NB4 (cell line): ENCODE measurements around the gene GID8.

Experiments used
- DNase-seq: peaks from one replicate; pipeline ENCODE4 v3.0.0; 2010; ENCODE audit warnings: low read depth
- H3K4me3 ChIP-seq: one replicate; pipeline ENCODE4 v1.5.1; 2011; ENCODE audit warnings: mild to moderate bottlenecking, low read depth, low read length, moderate library complexity
- MYC ChIP-seq: IDR thresholded peaks from 2 replicates; pipeline ENCODE4 v1.6.1; 2011; ENCODE audit warnings: low read depth, low read length
- POLR2A ChIP-seq: IDR thresholded peaks from 2 replicates; pipeline ENCODE4 v1.6.1; 2011; ENCODE audit warnings: mild to moderate bottlenecking; ENCODE audit not compliant: insufficient read length; ENCODE audit errors: extremely low read depth
- TF ChIP-seq, protein P1 (sequence below): IDR thresholded peaks from one replicate; pipeline ENCODE4 v1.5.1; 2012; ENCODE audit warnings: low read depth, low read length
- TF ChIP-seq, protein P2 (sequence below): IDR thresholded peaks from 2 replicates; pipeline ENCODE4 v1.6.1; 2011; ENCODE audit warnings: low read depth, low read length

The GID8 gene

DNA sequence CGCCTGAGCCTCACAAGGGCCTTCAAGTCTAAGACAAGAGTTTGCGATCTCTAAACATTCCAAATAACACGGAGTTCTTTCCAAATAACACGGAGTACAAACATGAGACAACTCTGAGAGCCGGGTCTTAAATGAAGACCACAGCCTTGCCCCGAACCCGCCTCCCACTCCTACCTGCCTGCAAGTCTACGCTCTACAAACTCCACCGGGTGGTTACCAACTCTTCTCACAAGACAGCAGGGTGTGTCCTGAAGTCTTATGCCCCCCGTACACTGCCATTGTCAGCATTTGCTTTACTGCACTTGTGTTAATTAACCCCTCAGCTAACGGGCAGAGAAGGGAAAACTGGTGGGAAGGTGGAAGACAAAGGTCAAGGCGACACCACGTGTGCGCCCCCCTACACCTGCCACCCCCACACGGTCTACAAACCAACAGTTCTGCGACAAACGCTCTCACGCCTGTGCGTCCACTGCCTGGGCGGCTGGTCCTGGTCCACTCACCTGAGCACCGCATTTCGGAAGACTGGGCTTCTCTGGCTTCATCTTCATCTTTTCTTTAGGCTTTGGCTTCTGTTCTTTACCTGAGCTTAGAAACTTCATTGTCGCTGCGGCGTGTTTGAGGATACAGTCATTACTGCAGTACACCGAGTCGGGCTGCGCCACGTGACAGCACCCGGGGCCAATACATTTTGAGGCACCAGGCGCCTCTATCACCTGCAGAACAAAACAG, 31.1 kb upstream of the GID8 start:
- no peak for TF ChIP-seq POLR2A
- TF ChIP-seq, protein P1, sequence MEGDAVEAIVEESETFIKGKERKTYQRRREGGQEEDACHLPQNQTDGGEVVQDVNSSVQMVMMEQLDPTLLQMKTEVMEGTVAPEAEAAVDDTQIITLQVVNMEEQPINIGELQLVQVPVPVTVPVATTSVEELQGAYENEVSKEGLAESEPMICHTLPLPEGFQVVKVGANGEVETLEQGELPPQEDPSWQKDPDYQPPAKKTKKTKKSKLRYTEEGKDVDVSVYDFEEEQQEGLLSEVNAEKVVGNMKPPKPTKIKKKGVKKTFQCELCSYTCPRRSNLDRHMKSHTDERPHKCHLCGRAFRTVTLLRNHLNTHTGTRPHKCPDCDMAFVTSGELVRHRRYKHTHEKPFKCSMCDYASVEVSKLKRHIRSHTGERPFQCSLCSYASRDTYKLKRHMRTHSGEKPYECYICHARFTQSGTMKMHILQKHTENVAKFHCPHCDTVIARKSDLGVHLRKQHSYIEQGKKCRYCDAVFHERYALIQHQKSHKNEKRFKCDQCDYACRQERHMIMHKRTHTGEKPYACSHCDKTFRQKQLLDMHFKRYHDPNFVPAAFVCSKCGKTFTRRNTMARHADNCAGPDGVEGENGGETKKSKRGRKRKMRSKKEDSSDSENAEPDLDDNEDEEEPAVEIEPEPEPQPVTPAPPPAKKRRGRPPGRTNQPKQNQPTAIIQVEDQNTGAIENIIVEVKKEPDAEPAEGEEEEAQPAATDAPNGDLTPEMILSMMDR, result no peak
- TF ChIP-seq, protein P2, sequence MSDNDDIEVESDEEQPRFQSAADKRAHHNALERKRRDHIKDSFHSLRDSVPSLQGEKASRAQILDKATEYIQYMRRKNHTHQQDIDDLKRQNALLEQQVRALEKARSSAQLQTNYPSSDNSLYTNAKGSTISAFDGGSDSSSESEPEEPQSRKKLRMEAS, result no peak
- TF ChIP-seq MYC, result no peak
- H3K4me3 ChIP-seq, result no peak overlapping the region
- DNase-seq, result no peak

DNA sequence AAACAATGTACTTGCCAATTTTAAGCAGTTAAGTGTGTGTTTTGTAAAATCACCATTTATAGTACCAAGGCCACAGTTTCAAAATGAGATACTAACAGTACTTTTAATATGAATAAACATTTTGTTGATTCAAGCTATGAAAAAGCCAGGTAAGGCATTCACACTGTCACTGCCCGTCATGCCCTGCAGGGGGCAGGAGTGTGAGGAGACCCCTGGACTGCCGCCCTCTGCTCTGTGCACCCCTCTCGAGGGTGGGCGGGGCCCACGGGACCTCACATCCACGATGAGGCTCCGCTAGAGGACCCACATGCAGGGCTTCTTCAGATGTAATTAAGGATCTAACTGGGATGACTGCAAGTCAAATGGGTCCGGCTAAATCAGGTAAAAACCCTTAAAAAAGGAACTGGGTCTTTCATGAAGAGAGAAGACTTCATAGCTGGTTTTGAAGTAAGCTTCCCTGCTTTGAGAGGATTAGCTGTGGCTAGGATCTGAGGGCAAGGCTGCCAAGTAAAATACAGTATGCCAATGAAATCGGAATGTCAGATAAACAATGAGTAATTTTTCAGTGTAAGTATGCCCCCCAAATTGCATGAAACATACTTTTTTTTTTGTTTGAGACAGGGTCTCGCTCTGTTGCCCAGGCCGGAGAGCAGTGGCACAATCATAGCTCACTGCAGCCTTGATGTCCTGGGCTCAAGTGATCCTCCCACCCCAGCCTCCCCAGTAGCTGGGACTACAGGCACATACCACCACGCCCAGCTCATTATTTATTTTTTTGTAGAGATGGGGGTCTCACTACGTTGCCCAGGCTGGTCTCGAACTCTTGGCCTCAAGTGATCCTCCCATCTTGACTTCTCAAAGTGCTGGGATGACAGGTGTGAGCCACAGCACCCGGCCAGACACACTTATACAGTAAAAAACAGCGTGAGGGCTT, 30.3 kb upstream of the GID8 start:
- H3K4me3 ChIP-seq, result no peak overlapping the region
- TF ChIP-seq, protein P2, result no peak
- TF ChIP-seq, protein P1, result peak; percentile 57
- peak; percentile 44 for DNase-seq

DNA sequence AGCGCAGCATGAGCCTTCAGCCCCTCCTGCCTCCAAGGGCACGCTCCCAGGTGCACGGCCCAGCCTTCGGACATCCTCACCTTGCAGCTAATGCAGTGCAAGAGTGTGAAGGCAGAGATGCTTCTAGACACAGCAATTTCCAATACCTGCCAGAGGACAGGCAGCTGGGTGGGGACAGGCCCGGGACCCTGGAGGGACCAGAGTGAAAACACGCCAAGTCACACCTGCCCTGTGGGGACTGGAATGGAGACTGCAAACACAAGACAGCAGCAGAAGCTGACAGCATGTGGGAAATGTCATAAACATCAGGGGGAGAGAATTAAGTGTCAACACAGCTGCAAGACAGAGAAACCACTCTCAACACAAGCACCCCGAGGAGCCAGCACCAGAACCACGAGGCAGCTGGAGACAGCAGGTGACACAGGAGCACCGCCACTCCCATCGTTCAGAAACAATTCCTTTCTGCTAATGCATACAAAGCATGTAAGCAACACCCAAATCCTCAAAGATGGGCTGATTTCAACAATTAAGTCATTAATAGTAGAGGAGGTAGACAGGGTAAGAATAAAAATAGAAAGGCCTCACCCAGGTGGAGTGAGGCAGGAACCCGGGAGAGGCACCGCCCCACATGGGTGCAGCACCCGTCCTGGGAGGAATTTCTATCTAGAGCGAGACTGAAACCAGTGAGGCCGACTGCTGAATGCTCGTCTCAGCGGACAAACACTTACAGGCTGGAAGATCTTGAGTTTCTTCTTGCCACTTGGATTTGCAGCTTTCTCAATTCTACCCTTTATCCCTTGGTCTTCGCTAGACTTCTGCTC, 28.8 kb upstream of the GID8 start:
- H3K4me3 ChIP-seq, result no peak overlapping the region
- TF ChIP-seq MYC, result no peak
- TF ChIP-seq, protein P1, result no peak
- no peak for TF ChIP-seq POLR2A
- TF ChIP-seq, protein P2, result no peak
- no peak for DNase-seq

DNA sequence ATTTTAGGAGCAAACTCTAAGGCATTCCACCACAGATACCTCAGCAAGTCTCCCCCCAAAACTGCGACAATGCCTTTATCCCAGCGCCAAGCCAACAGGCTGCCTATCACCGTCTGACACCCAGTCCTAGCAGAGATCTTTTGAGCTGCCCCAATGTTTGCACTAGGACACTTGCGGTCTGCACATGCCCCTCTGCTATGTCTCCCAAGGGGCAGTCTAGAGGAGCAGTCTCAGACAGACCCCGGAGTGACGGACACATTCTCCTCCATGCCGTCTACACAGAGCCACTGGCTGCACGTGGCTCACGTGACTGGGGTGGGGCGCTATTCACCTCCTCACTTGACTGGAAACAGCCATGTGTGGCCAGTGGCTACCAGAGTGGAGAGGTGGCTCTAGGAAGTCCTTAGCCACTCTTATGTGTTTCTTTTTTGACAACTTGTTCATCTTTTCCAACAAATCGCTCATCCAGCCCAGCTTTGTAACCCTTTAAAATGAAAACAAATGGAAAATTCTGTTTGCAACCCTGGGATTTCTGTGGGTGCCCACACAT, 27.7 kb upstream of the GID8 start:
- TF ChIP-seq, protein P1, result no peak
- TF ChIP-seq POLR2A (no peak), MYC (no peak)
- TF ChIP-seq, protein P2, result no peak
- no peak for DNase-seq
- H3K4me3 ChIP-seq, result no peak overlapping the region

DNA sequence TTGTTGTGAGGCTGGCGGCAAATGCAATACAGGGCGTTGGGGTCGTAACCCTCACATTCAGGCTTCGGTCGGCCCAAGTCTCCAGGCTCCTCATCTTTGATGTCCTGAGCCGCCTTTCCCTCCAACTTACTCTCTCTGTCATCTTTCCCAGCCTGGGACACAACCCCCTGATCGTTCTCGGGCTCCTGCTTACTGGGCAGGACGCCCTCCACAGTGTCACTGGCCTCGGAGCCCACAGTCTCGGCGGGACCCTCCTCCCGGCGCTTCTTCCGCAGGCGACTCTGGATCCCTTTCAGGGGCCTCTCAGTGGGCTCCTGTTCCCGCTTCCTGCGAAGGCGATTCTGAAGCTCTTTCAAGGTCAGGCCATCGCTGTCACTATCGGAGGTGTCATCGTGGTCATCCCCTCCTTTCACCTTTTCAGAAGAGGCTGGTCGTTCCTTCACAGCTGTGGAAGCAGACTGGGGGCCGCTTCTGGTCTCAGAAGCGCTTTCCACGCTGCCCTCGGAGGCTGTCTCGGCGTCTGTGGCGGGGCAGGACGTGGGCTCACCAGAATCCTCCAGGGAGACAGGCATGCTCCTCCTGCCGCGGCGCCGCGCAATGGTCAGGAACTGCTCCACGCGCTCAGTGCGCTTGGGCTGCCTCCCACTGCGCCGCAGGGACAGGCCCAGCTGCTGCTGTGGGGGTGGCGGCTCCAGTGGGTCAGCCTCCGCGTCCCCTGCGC, 27.0 kb upstream of the GID8 start:
- H3K4me3 ChIP-seq, result no peak overlapping the region
- DNase-seq, result no peak
- TF ChIP-seq, protein P1, result no peak
- no peak for TF ChIP-seq POLR2A
- TF ChIP-seq MYC, result no peak
- TF ChIP-seq, protein P2, result no peak
